Vagina (tissue), 2 donors: Measurements from ENCODE around the gene B4GALT1. TPM values are rescaled to one million over a fixed set of nuclear protein-coding genes. Genes with fewer than 3 reads are reported as not detected.

Experiments
- DNase-seq, 2 donors: peaks; one replicate each; pipeline ENCODE4 v3.0.0-alpha.2; 2017; ENCODE audit errors: extremely low spot score in 2 of 2
- H3K27ac ChIP-seq: fragments of 200-600 bp; sonication (generic); one replicate; pipeline ENCODE4 v1.5.1; 2019
- H3K27me3 ChIP-seq: fragments of 200-600 bp; sonication (generic); one replicate; pipeline ENCODE4 v1.5.1; 2019
- H3K36me3 ChIP-seq, 2 donors: fragments of 200-600 bp; sonication (generic); one replicate each; pipeline ENCODE4 v1.5.1; 2017 to 2019
- H3K4me1 ChIP-seq: fragments of 200-600 bp; sonication (generic); one replicate; pipeline ENCODE4 v1.5.1; 2019
- H3K4me3 ChIP-seq, 2 donors: fragments of 200-600 bp; sonication (generic); 1 replicate in 1 of 2; 2 replicates in 1 of 2; pipeline ENCODE4 v1.5.1; 2016 to 2019
- H3K9me3 ChIP-seq: fragments of 200-600 bp; sonication (generic); one replicate; pipeline ENCODE4 v1.5.1; 2019
- POLR2A ChIP-seq, 2 donors: fragments of 450-650 bp; IDR thresholded peaks; one replicate each; pipeline ENCODE4 v1.6.1; 2017; ENCODE audit warnings: antibody characterized with exemption in 2 of 2, mild to moderate bottlenecking in 2 of 2, moderate library complexity in 2 of 2
- POLR2AphosphoS5 ChIP-seq, 2 donors: sonication (generic); formaldehyde crosslinking; IDR thresholded peaks; one replicate each; pipeline ENCODE4 v1.9.0; 2017; ENCODE audit warnings: antibody characterized with exemption in 2 of 2, mild to moderate bottlenecking in 2 of 2, low read depth in 1 of 2; ENCODE audit not compliant: insufficient read depth in 1 of 2
- intact Hi-C: fragments of 100-400 bp; cut with DNase I; formaldehyde crosslinking; loops from one replicate; pipeline ENCODE4 v1.15.1; 2023
- total RNA-seq: library from RNA; depleted of rRNA; stranded (reverse); fragments of >200 nt; gene quantifications from one replicate; pipeline ENCODE4 v1.2.3, GENCODE V29; 2016
- TF ChIP-seq, protein P1 (sequence below), 3 experiments: fragments of 450-650 bp in 2 of 3; fragments of 200-600 bp in 1 of 3; sonication (generic) in 1 of 3; IDR thresholded peaks; one replicate each; pipeline ENCODE4 v1.5.1; 2017 to 2019; ENCODE audit warnings: antibody characterized with exemption in 3 of 3, mild to moderate bottlenecking in 2 of 3, moderate library complexity in 2 of 3

The B4GALT1 gene
- total RNA-seq, 1 donor from 2014 or later: 85.2 TPM

DNA sequence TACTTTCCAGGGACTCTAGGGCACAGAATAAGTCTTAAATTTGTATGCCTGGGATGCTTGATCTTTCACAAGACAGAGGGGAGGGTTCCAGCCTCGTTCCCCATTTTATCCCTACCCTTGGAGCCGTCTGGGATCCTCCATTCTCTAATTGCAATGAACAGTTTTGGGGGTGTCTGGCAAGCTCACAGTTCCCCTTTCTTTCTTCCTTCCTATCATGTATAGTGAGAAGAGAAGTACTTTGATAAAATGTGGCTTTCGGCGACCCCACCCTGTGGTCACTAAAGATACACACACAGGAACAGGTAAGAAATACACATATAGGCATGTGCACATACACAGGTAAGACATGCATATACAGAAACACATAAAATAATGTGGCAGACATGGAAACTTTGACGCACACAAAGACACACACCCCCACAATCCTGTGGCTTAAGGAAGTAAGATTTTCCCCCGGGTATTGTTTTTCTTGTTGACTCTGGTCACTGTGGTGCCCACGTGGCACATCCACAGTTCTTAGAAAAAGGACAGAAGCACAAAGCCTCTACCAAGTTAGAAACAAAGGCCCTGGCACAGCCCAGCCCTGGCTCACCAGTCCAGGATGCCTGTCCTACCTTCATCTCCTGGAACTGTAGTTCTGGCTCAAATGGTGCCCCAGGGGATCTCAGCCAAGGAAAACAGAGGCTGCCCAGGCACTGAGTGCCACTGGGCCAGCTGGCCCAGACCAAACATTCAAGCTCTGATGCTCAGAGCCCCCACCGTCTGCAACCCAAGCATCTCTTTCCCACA lies 84.4 kb downstream of the B4GALT1 start:
- no peaks in the 10 kb centered on the region for H3K4me1 ChIP-seq
- no peak overlapping the region for H3K4me3 ChIP-seq
- DNase-seq: no peak
- TF ChIP-seq POLR2A (IDR thresholded peaks at IDR 0.05) (no peak), POLR2AphosphoS5 (IDR thresholded peaks at IDR 0.05; ENCODE audit: insufficient read depth in 1 of 2, low read depth in 1 of 2) (no peak)
- TF ChIP-seq, protein P1, sequence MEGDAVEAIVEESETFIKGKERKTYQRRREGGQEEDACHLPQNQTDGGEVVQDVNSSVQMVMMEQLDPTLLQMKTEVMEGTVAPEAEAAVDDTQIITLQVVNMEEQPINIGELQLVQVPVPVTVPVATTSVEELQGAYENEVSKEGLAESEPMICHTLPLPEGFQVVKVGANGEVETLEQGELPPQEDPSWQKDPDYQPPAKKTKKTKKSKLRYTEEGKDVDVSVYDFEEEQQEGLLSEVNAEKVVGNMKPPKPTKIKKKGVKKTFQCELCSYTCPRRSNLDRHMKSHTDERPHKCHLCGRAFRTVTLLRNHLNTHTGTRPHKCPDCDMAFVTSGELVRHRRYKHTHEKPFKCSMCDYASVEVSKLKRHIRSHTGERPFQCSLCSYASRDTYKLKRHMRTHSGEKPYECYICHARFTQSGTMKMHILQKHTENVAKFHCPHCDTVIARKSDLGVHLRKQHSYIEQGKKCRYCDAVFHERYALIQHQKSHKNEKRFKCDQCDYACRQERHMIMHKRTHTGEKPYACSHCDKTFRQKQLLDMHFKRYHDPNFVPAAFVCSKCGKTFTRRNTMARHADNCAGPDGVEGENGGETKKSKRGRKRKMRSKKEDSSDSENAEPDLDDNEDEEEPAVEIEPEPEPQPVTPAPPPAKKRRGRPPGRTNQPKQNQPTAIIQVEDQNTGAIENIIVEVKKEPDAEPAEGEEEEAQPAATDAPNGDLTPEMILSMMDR (IDR thresholded peaks at IDR 0.05): no peak
- intact Hi-C loops: no loop called here
- H3K27ac ChIP-seq: no peak overlapping the region
- H3K27me3 ChIP-seq: no peaks in the 10 kb centered on the region
- H3K36me3 ChIP-seq: no peaks in the 10 kb centered on the region
- no peaks in the 10 kb centered on the region for H3K9me3 ChIP-seq

DNA sequence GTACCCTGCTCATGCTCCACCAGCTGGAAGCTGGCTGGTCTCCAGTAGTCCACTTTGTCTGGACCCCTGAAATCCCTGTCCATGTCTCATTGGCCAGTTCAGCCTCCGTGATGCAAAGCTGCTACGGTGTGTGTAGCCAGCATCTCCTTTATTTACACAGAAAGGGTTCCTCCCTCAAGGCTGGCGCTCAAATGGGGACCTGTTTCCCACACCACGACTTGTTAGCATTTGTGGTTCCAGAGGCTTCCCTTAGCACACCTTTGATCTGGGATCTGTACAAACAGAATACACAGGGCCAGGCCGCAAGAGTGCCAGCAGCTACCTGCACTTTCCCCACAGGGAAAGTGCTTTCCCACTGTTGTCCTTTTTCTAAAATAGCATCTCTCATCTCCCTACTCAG lies 85.0 kb downstream of the B4GALT1 start:
- TF ChIP-seq POLR2A (IDR thresholded peaks at IDR 0.05) (no peak), POLR2AphosphoS5 (IDR thresholded peaks at IDR 0.05; ENCODE audit: insufficient read depth in 1 of 2, low read depth in 1 of 2) (no peak)
- TF ChIP-seq, protein P1 (IDR thresholded peaks at IDR 0.05): no peak
- DNase-seq: no peak
- Histone ChIP-seq H3K27ac (no peak overlapping the region), H3K4me3 (no peak overlapping the region), H3K9me3 (no peaks in the 10 kb centered on the region), H3K4me1 (no peaks in the 10 kb centered on the region), H3K27me3 (no peaks in the 10 kb centered on the region), H3K36me3 (no peaks in the 10 kb centered on the region)
- intact Hi-C loops: no loop called here

DNA sequence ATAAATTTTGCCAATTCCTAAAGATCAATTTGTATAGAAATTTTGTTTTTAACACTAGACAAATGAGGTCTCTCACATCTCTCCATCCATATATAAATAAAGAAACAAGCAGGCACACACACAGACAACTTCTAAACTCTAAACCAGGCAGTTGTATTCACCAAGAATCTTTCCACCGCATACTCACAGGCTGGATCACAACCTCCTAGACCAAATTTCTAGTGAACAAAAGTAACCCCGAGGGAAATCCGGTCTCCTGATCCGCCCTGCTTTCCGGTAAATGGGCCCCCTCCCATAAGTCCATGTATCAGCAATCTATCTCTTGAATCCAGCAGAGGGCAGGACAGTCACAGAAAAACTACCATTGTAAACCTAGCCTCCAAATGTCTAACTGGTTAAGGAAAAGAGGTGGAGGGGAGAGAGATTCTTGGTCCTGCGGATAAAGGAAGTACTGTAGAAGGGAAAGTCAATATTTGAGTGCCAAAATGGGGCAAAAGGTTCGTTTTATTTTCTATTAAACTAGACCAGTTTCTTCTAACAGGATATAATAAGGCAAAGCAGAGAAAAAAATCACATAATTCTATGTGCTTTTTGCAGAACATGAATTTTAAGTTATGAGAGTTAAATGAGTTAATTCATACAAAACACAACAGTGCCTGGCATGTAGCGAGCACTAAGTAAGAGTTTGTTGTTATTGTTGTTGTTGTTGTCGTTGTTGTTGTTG lies 85.8 kb downstream of the B4GALT1 start:
- Histone ChIP-seq H3K27ac (peak overlapping the region; percentile 80), H3K36me3 (no peaks in the 10 kb centered on the region), H3K27me3 (no peaks in the 10 kb centered on the region), H3K4me3 (no peak overlapping the region), H3K4me1 (no peaks in the 10 kb centered on the region), H3K9me3 (no peaks in the 10 kb centered on the region)
- TF ChIP-seq, protein P1 (IDR thresholded peaks at IDR 0.05): peak; percentile 68 to 97 (median 79)
- TF ChIP-seq POLR2AphosphoS5 (IDR thresholded peaks at IDR 0.05; ENCODE audit: insufficient read depth in 1 of 2, low read depth in 1 of 2): peak in 1 of 2 donors; percentile 87
- TF ChIP-seq POLR2A (IDR thresholded peaks at IDR 0.05): no peak
- DNase-seq: no peak
- intact Hi-C loops: loop anchor here (2.0 kb wide), 1 partner anchor 144 kb away; no protein-coding TSS in a partner anchor

DNA sequence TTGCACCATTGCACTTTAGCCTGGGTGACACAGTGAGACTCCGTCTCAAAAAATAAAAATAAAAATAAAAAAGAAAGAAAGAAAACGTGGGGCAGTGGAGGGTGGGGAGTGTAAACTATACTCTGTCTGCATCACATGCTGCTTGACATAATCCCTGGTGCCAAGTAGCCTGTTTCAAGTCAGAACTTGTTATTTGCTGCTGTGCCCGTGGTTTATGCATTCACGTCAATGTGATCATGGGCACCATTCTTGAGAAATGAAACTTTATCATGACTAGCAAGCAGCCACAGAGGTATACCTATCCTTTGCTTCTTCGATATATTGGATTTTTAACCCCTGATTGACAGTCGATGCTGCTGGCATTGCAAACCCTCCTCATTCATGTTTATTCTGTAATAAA lies 86.6 kb downstream of the B4GALT1 start:
- Histone ChIP-seq H3K27ac (peak overlapping the region; percentile 80), H3K4me3 (no peak overlapping the region), H3K4me1 (peaks cover 6% of the 10 kb centered on the region), H3K36me3 (no peaks in the 10 kb centered on the region), H3K9me3 (no peaks in the 10 kb centered on the region), H3K27me3 (no peaks in the 10 kb centered on the region)
- TF ChIP-seq POLR2AphosphoS5 (IDR thresholded peaks at IDR 0.05; ENCODE audit: insufficient read depth in 1 of 2, low read depth in 1 of 2) (peak in 1 of 2 donors; percentile 64), POLR2A (IDR thresholded peaks at IDR 0.05) (no peak)
- intact Hi-C loops: loop anchor here (2.0 kb wide), 1 partner anchor 144 kb away; no protein-coding TSS in a partner anchor
- DNase-seq: no peak

DNA sequence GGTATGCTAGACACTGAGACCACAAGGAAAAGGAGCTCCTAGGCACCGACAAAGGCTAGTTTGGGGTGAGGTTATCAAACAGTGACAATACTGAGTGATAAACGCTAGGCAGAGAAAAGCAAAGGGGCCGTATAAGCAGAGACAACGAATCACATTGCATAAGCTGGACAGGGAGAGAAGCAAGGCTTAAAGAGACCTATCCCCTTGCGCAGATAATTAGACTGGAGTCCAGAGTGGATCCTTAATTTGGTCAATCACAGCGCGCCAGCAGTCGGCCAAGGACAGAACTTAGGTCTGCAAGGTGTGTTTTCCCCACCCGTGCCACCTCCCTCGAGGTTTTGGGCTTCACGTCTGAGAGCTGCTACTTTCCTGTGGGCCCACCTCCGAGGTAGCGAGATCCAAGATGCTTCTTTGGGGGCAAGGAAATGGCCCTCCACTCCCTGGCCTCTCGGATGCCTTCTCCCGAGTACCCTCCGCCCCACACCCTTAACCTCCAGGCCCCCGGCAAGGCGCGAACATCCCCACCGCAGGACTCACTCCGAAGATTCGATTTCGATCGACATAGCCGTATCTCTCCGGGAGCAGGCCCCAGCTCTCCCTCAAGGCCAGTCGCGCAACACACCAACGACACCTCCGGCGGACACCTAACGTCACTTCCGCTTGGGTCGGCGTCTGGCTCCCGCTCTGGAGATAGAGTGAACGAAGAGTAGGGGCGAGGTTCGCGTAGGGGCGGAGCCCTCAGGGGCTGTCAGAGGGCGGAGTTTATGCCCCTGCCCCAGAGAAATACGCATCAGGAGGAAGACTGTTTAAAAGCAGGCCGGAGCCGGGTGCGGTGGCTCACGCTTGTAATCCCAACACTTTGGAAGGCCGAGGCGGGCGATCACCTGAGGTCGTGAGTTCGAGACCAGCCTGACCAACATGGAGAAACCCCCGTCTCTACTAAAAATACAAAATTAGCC lies 90.8 kb downstream of the B4GALT1 start, which contains the start of gene SMU1:
Gene SMU1 (minus strand): TSS at position 629 of the 959 bp plus-strand sequence. CDS start 66 bp downstream, at position 563.
- H3K36me3 ChIP-seq: peaks cover 0 to 14% of the 10 kb centered on the region in 2 donors
- H3K27me3 ChIP-seq: no peaks in the 10 kb centered on the region
- peak within 1 kb of the TSS; percentile 66 to 72 for H3K4me3 ChIP-seq
- no peaks in the 10 kb centered on the region for H3K9me3 ChIP-seq
- TF ChIP-seq POLR2A (IDR thresholded peaks at IDR 0.05): peak; percentile 53 to 64
- peak; percentile 94 to 97 for TF ChIP-seq POLR2AphosphoS5 (IDR thresholded peaks at IDR 0.05; ENCODE audit: insufficient read depth in 1 of 2, low read depth in 1 of 2)
- TF ChIP-seq, protein P1 (IDR thresholded peaks at IDR 0.05): no peak
- DNase-seq: peak in 1 of 2 donors; percentile 99
- peak within 1 kb of the TSS; percentile 90 for H3K27ac ChIP-seq
- H3K4me1 ChIP-seq: peaks cover 16% of the 10 kb centered on the region
- intact Hi-C loops: no loop called here
